ENCODE results near the gene IRF2. TPM values are rescaled to one million over a fixed set of nuclear protein-coding genes. Genes with fewer than 3 reads are reported as not detected.
A peak's percentile ranks its signal among the peaks of the same experiment; 100 is the strongest.

The IRF2 gene
- total RNA-seq, 1 donor from 2014 or later, result 21.8 TPM

DNA sequence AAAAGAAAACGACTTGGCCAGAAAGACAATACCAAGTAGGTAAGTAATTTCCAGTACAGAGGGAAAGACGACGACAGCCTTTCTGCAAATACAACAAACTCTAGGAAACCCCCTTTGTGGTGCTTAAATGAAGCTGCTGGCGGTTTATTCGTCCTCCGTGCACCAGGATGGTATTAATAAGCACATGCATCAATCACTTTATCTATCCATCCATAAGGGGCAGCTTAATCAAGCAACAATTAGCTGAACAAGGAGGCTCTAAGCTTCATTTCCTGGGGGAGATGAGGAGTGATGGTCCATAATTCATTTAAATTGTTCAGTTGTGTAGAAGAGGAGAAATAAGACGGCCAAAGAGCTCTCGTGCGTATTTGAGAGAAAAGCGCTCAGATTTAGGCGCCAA lies 26.2 kb downstream of the IRF2 start:
- Mint-ChIP-seq H3K4me1 (ENCODE audit: unreplicated experiment) (peaks cover 67% of the 10 kb centered on the region), H3K27ac (ENCODE audit: unreplicated experiment) (no peak overlapping the region), H3K9me3 (ENCODE audit: unreplicated experiment) (no peaks in the 10 kb centered on the region), H3K27me3 (ENCODE audit: unreplicated experiment) (no peaks in the 10 kb centered on the region), H3K4me3 (ENCODE audit: unreplicated experiment) (no peak overlapping the region), H3K36me3 (ENCODE audit: unreplicated experiment) (peaks cover 5% of the 10 kb centered on the region)
- no peak for DNase-seq (ENCODE audit: extremely low spot score, unreplicated experiment)
- TF ChIP-seq, protein P1, sequence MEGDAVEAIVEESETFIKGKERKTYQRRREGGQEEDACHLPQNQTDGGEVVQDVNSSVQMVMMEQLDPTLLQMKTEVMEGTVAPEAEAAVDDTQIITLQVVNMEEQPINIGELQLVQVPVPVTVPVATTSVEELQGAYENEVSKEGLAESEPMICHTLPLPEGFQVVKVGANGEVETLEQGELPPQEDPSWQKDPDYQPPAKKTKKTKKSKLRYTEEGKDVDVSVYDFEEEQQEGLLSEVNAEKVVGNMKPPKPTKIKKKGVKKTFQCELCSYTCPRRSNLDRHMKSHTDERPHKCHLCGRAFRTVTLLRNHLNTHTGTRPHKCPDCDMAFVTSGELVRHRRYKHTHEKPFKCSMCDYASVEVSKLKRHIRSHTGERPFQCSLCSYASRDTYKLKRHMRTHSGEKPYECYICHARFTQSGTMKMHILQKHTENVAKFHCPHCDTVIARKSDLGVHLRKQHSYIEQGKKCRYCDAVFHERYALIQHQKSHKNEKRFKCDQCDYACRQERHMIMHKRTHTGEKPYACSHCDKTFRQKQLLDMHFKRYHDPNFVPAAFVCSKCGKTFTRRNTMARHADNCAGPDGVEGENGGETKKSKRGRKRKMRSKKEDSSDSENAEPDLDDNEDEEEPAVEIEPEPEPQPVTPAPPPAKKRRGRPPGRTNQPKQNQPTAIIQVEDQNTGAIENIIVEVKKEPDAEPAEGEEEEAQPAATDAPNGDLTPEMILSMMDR (IDR thresholded peaks at IDR 0.05), result no peak

DNA sequence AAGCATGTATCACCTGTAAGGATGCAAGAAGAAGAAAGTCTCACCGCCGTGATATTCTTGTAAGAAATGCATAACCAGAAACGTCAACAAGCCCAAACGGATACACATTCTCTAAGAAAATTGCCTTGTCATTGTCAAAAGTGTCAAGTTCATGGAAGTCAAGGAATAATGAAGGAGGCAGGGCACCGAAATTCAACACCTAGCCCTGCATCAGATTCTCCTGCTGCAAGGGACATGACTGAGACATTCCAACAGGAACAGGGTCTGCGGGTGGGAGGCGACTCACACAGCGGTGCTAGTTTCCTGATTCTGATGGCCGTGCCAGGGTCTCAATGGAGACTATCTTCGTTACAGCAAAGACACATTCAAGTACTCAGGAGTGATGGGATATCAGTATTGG lies 26.7 kb downstream of the IRF2 start:
- Mint-ChIP-seq H3K9me3 (ENCODE audit: unreplicated experiment) (no peaks in the 10 kb centered on the region), H3K27me3 (ENCODE audit: unreplicated experiment) (no peaks in the 10 kb centered on the region), H3K36me3 (ENCODE audit: unreplicated experiment) (peaks cover 5% of the 10 kb centered on the region), H3K27ac (ENCODE audit: unreplicated experiment) (peak overlapping the region; percentile 52), H3K4me1 (ENCODE audit: unreplicated experiment) (peaks cover 64% of the 10 kb centered on the region), H3K4me3 (ENCODE audit: unreplicated experiment) (no peak overlapping the region)
- TF ChIP-seq, protein P1 (IDR thresholded peaks at IDR 0.05), result no peak
- no peak for DNase-seq (ENCODE audit: extremely low spot score, unreplicated experiment)

DNA sequence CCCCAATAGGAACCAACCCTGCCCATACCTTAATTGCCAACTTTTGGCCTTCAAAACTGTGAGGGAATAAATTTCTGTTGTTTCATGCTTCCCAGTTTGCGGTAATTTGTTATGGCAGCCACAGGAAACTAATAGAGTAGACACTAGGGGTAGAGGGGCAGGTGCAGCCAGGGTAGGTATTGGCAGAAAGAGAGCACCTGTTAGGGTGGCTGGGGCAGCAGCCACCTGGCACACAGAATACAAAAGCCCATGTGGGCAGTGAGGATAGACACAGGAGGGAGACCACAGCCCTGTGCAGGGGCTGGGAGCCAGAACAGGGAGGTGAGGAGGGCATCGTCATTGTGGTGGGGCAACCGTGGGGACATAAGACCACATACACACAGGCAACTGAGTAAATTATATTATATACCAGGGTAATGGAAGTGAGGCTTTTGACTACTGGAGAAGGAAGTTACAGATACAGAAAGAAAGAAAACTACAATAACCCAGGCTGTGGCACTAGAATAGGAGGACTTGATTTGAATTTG lies 28.2 kb downstream of the IRF2 start:
- TF ChIP-seq, protein P1 (IDR thresholded peaks at IDR 0.05), result no peak
- Mint-ChIP-seq H3K36me3 (ENCODE audit: unreplicated experiment) (peaks cover 5% of the 10 kb centered on the region), H3K27me3 (ENCODE audit: unreplicated experiment) (no peaks in the 10 kb centered on the region), H3K4me3 (ENCODE audit: unreplicated experiment) (no peak overlapping the region), H3K9me3 (ENCODE audit: unreplicated experiment) (no peaks in the 10 kb centered on the region), H3K27ac (ENCODE audit: unreplicated experiment) (no peak overlapping the region), H3K4me1 (ENCODE audit: unreplicated experiment) (peaks cover 64% of the 10 kb centered on the region)
- no peak for DNase-seq (ENCODE audit: extremely low spot score, unreplicated experiment)

DNA sequence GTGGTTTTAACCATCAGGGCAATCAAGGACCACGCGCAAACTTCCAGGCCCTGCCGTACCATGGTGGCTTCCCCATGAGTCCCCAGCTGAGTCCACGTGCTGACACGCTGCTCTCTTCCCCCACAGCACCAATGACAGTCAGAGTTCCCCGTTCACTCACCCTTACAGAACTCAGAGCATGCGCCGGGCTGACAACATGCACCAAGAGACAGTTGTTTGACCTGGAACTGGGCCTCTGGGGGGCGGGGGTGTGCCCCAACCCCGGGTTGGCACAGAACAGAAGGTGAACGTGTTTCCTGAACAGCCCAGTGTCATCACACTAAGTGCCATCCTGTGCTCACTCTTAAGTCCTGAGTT lies 29.4 kb downstream of the IRF2 start:
- no peaks in the 10 kb centered on the region for H3K27me3 Mint-ChIP-seq (ENCODE audit: unreplicated experiment)
- H3K9me3 Mint-ChIP-seq (ENCODE audit: unreplicated experiment), result no peaks in the 10 kb centered on the region
- H3K4me3 Mint-ChIP-seq (ENCODE audit: unreplicated experiment), result no peak overlapping the region
- TF ChIP-seq, protein P1 (IDR thresholded peaks at IDR 0.05), result no peak
- no peak for DNase-seq (ENCODE audit: extremely low spot score, unreplicated experiment)
- H3K27ac Mint-ChIP-seq (ENCODE audit: unreplicated experiment), result no peak overlapping the region
- H3K4me1 Mint-ChIP-seq (ENCODE audit: unreplicated experiment), result peaks cover 60% of the 10 kb centered on the region
- peaks cover 4% of the 10 kb centered on the region for H3K36me3 Mint-ChIP-seq (ENCODE audit: unreplicated experiment)

DNA sequence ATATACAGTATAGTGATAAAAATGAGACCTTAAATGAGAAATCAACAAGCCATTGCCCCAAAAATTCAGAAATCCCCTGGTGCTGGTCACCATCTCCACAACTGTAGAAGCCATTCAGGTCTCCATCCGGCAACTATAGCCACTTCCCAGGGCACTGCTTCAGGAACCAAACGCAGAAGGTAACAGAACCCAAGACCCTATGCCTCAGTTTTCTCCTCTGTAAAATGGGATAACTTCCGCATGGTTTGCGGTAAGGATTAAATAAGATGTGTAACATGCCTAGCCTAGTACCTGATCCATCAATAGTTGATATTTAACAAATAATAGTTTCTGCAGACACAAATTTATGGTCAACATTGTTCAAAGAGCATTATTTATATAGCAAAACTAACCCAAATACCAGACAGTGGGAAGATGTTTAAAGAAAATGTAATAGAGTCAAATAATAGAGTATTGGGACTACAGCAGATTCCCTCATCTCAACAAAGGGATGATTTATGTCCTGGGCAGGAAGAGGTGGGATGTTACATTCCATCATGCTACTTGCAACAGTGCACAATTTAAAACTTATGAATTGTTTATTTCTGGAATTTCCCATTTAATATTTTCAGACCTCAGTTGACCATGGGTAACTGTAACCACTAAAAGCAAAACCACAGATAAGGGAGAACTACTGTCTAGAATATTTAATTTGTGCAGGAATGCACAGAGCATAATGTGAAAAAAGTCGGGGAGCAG lies 30.0 kb downstream of the IRF2 start:
- Mint-ChIP-seq H3K27me3 (ENCODE audit: unreplicated experiment) (no peaks in the 10 kb centered on the region), H3K4me1 (ENCODE audit: unreplicated experiment) (peaks cover 57% of the 10 kb centered on the region), H3K27ac (ENCODE audit: unreplicated experiment) (no peak overlapping the region), H3K36me3 (ENCODE audit: unreplicated experiment) (peaks cover 3% of the 10 kb centered on the region), H3K9me3 (ENCODE audit: unreplicated experiment) (no peaks in the 10 kb centered on the region), H3K4me3 (ENCODE audit: unreplicated experiment) (no peak overlapping the region)
- DNase-seq (ENCODE audit: extremely low spot score, unreplicated experiment), result no peak
- TF ChIP-seq, protein P1 (IDR thresholded peaks at IDR 0.05), result no peak

Measured in osteocyte (in vitro differentiated cells).